ENCODE data around the gene GOLT1B.
"Not testable (repeated sequence)": the region's sequence is repeated elsewhere in the genome, so short reads cannot be mapped to it uniquely, and the experiment has no call there.

The GOLT1B gene

GRCh38 chr12:21501258-21502163, at the start of gene GOLT1B, which contains the start of gene RECQL:
Gene GOLT1B, plus strand, starts transcription at chr12:21501789. Its CDS starts 135 bp downstream, at chr12:21501924.
Gene RECQL, minus strand, starts transcription at chr12:21501635. Its CDS starts 2,065 bp downstream, at chr12:21499570.
- peak; percentile 88 for DNase-seq

GRCh38 chr12:21453312-21453852, 48.2 kb upstream of the GOLT1B start:
- no peak for DNase-seq

- no peak for DNase-seq
These were observed 45.3 kb upstream of the GOLT1B start for GRCh38 chr12:21456291-21456780.

- DNase-seq = no peak
These were observed 42.1 kb upstream of the GOLT1B start for GRCh38 chr12:21459474-21459873.

- not testable (repeated sequence) for DNase-seq
These were observed 34.3 kb upstream of the GOLT1B start for GRCh38 chr12:21467334-21467733.

- DNase-seq = no peak
These were observed 30.3 kb upstream of the GOLT1B start for GRCh38 chr12:21471294-21471693.

GRCh38 chr12:21472197-21472823, 29.3 kb upstream of the GOLT1B start:
- no peak for DNase-seq

GRCh38 chr12:21475552-21475951, 26.0 kb upstream of the GOLT1B start:
- DNase-seq = no peak

- DNase-seq = no peak
These were observed 24.6 kb upstream of the GOLT1B start for GRCh38 chr12:21476949-21477348.

- DNase-seq = no peak
These were observed 22.7 kb upstream of the GOLT1B start for GRCh38 chr12:21478756-21479455.

- DNase-seq = no peak
These were observed 18.1 kb upstream of the GOLT1B start for GRCh38 chr12:21483531-21483930.

- DNase-seq = no peak
These were observed 15.6 kb upstream of the GOLT1B start for GRCh38 chr12:21485998-21486397.

GRCh38 chr12:21499765-21500164, 1.8 kb upstream of the GOLT1B start:
- no peak for DNase-seq

GRCh38 chr12:21500786-21501257, 767 bp upstream of the GOLT1B start:
- DNase-seq = no peak

GRCh38 chr12:21502164-21502496, 541 bp downstream of the GOLT1B start:
- no peak for DNase-seq

- no peak for DNase-seq
These were observed 1.3 kb downstream of the GOLT1B start for GRCh38 chr12:21502872-21503271.

- DNase-seq = no peak
These were observed 4.3 kb downstream of the GOLT1B start for GRCh38 chr12:21505888-21506287.

GRCh38 chr12:21507849-21508248, 6.3 kb downstream of the GOLT1B start:
- no peak for DNase-seq

- DNase-seq = no peak
These were observed 8.2 kb downstream of the GOLT1B start for GRCh38 chr12:21509768-21510167.

GRCh38 chr12:21516281-21516680, 14.7 kb downstream of the GOLT1B start:
- DNase-seq = no peak

- DNase-seq = no peak
These were observed 16.9 kb downstream of the GOLT1B start for GRCh38 chr12:21518451-21518850.

- no peak for DNase-seq
These were observed 20.0 kb downstream of the GOLT1B start for GRCh38 chr12:21521541-21521940.

- no peak for DNase-seq
These were observed 21.6 kb downstream of the GOLT1B start for GRCh38 chr12:21523148-21523547.
